Measurements from ENCODE around the gene CDH6. TPM values are rescaled to one million over a fixed set of nuclear protein-coding genes. Genes with fewer than 3 reads are reported as not detected.

Gene CDH6
- total RNA-seq, 1 experiment from 2014 or later: 5.3 TPM

DNA sequence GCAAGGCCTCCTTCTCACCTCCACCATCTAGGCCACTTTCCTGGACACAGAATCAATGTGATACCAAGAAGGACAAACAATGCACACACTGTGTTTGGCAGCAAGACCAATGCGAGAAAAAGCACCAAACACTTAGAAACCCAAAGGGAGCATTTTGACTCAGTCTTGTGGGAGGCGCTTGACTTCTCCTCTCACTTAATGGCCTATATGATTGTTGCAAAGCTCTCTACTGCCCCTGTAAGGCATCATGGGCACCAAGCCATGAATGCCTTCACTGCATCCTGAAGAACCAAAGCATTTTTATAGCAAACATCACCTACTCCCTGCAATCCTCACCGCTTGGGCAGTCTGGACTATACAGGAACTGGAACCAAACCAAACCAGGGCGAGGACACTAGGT is 57.5 kb downstream of the CDH6 start:
- no peak for DNase-seq
- no peaks in the 10 kb centered on the region for H3K36me3 ChIP-seq (replicated peaks; ENCODE audit: control insufficient read depth, insufficient read depth, low read length)
- H3K4me3 ChIP-seq (ENCODE audit: insufficient read depth, low read depth, low read length): no peak overlapping the region
- no peaks in the 10 kb centered on the region for H3K27me3 ChIP-seq (ENCODE audit: control insufficient read depth, insufficient read depth, low read length)

DNA sequence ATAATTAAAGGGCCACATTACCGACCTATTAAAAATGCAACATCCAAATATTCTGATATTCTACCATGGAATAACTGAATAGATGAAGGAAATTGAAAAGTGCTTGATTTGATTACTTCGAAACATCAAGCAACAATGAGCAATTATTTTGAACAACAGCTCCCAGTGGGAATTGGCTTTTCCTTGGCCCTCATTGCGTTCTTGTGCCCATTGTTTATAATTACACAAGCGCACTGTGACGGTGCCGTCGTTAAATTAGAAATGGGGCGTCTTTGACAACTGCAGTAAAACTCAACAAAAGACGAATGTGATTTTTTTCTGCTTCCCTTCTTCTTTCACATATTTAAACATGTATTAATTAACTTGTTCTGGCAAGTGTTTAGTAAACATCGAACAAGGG is 61.6 kb downstream of the CDH6 start:
- Histone ChIP-seq H3K36me3 (replicated peaks; ENCODE audit: control insufficient read depth, insufficient read depth, low read length) (no peaks in the 10 kb centered on the region), H3K4me3 (ENCODE audit: insufficient read depth, low read depth, low read length) (no peak overlapping the region), H3K27me3 (ENCODE audit: control insufficient read depth, insufficient read depth, low read length) (no peaks in the 10 kb centered on the region)
- DNase-seq: no peak

DNA sequence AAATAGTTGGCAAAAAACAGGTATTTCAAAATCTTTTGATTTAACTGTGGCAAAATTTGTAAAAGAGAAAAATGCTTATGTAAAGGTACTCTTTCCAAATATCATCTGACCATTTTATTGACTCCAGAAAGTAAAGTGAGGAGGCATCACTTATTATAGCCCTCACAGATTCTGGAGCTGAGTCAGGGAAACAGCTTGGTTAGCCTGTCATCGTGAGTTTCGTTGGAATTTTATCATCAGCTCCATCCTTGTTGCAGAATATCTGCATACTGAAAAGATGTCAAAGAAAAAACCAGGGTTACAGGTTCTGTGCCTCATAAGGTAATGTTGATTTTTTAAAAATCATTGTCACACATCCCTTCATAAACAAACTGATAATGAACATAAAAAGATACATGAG is 74.8 kb downstream of the CDH6 start:
- Histone ChIP-seq H3K27me3 (ENCODE audit: control insufficient read depth, insufficient read depth, low read length) (no peaks in the 10 kb centered on the region), H3K36me3 (replicated peaks; ENCODE audit: control insufficient read depth, insufficient read depth, low read length) (no peaks in the 10 kb centered on the region), H3K4me3 (ENCODE audit: insufficient read depth, low read depth, low read length) (no peak overlapping the region)
- no peak for DNase-seq

- DNase-seq: no peak
- Histone ChIP-seq H3K4me3 (ENCODE audit: insufficient read depth, low read depth, low read length) (no peak overlapping the region), H3K36me3 (replicated peaks; ENCODE audit: control insufficient read depth, insufficient read depth, low read length) (no peaks in the 10 kb centered on the region), H3K27me3 (ENCODE audit: control insufficient read depth, insufficient read depth, low read length) (no peaks in the 10 kb centered on the region)
Observed at GRCh38 chr5:31268686-31269085, 75.2 kb downstream of the CDH6 start.

- H3K36me3 ChIP-seq (replicated peaks; ENCODE audit: control insufficient read depth, insufficient read depth, low read length): no peaks in the 10 kb centered on the region
- no peak overlapping the region for H3K4me3 ChIP-seq (ENCODE audit: insufficient read depth, low read depth, low read length)
- DNase-seq: no peak
- no peaks in the 10 kb centered on the region for H3K27me3 ChIP-seq (ENCODE audit: control insufficient read depth, insufficient read depth, low read length)
Observed at GRCh38 chr5:31269259-31269658, 75.8 kb downstream of the CDH6 start.

- peak; percentile 13 for DNase-seq
- H3K27me3 ChIP-seq (ENCODE audit: control insufficient read depth, insufficient read depth, low read length): no peaks in the 10 kb centered on the region
- no peaks in the 10 kb centered on the region for H3K36me3 ChIP-seq (replicated peaks; ENCODE audit: control insufficient read depth, insufficient read depth, low read length)
- H3K4me3 ChIP-seq (ENCODE audit: insufficient read depth, low read depth, low read length): no peak overlapping the region
Observed at GRCh38 chr5:31270396-31270795, 76.9 kb downstream of the CDH6 start.

DNA sequence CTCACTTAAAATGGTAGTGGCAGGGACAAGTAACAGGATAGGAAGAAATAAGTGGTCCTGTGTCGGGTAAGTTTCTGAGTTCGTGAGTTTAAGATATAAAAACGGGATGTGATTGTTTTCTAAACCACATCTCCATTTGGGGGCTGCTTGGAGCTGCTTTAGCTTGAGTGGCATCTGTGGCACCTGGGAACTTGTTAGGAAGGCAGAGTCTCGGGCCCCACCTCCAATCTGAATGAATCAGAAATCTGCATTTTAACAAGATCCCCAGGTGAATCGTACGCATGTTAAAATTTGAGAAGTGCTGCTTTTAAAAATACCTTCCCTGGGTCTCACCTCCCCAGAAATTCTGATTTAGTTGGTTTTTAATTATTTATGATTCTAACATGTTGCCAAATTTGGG is 78.1 kb downstream of the CDH6 start:
- Histone ChIP-seq H3K36me3 (replicated peaks; ENCODE audit: control insufficient read depth, insufficient read depth, low read length) (no peaks in the 10 kb centered on the region), H3K27me3 (ENCODE audit: control insufficient read depth, insufficient read depth, low read length) (no peaks in the 10 kb centered on the region)
- DNase-seq: no peak

GRCh38 chr5:31273161-31273560 is 79.7 kb downstream of the CDH6 start:
- H3K36me3 ChIP-seq (replicated peaks; ENCODE audit: control insufficient read depth, insufficient read depth, low read length): no peaks in the 10 kb centered on the region
- no peak overlapping the region for H3K4me3 ChIP-seq (ENCODE audit: insufficient read depth, low read depth, low read length)
- no peak for DNase-seq
- H3K27me3 ChIP-seq (ENCODE audit: control insufficient read depth, insufficient read depth, low read length): no peaks in the 10 kb centered on the region

More for the DNA sequence above, 78.1 kb downstream of the CDH6 start:
- no peak overlapping the region for H3K4me3 ChIP-seq (ENCODE audit: insufficient read depth, low read depth, low read length)

- no peak for DNase-seq
- H3K27me3 ChIP-seq (ENCODE audit: control insufficient read depth, insufficient read depth, low read length): no peaks in the 10 kb centered on the region
- H3K4me3 ChIP-seq (ENCODE audit: insufficient read depth, low read depth, low read length): no peak overlapping the region
- no peaks in the 10 kb centered on the region for H3K36me3 ChIP-seq (replicated peaks; ENCODE audit: control insufficient read depth, insufficient read depth, low read length)
Observed at GRCh38 chr5:31273631-31274378, 80.3 kb downstream of the CDH6 start.

- DNase-seq: no peak
- no peaks in the 10 kb centered on the region for H3K27me3 ChIP-seq (ENCODE audit: control insufficient read depth, insufficient read depth, low read length)
- no peaks in the 10 kb centered on the region for H3K36me3 ChIP-seq (replicated peaks; ENCODE audit: control insufficient read depth, insufficient read depth, low read length)
- no peak overlapping the region for H3K4me3 ChIP-seq (ENCODE audit: insufficient read depth, low read depth, low read length)
Observed at GRCh38 chr5:31280210-31280609, 86.7 kb downstream of the CDH6 start.

DNA sequence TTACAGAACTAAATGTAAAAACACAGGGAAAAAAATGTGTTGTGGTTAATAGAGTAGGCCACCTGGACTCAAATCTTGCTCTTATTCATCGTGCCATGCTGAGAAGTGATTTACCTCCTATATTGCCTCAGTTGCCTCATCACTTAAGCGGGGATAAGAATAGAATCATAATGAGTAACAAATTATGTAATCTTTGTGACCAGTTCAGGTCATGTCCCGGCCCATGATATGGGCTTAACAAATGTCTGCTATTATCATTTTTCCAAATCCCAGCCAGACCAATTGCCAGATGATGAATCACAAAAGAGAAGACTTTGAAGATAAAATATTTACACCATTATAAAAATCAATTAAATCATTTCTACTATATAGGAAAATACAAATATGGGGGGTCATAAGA is 89.8 kb downstream of the CDH6 start:
- DNase-seq: no peak
- Histone ChIP-seq H3K4me3 (ENCODE audit: insufficient read depth, low read depth, low read length) (no peak overlapping the region), H3K27me3 (ENCODE audit: control insufficient read depth, insufficient read depth, low read length) (no peaks in the 10 kb centered on the region), H3K36me3 (replicated peaks; ENCODE audit: control insufficient read depth, insufficient read depth, low read length) (no peaks in the 10 kb centered on the region)

GRCh38 chr5:31285025-31285424 is 91.5 kb downstream of the CDH6 start:
- H3K36me3 ChIP-seq (replicated peaks; ENCODE audit: control insufficient read depth, insufficient read depth, low read length): no peaks in the 10 kb centered on the region
- no peak for DNase-seq
- no peak overlapping the region for H3K4me3 ChIP-seq (ENCODE audit: insufficient read depth, low read depth, low read length)
- no peaks in the 10 kb centered on the region for H3K27me3 ChIP-seq (ENCODE audit: control insufficient read depth, insufficient read depth, low read length)

DNA sequence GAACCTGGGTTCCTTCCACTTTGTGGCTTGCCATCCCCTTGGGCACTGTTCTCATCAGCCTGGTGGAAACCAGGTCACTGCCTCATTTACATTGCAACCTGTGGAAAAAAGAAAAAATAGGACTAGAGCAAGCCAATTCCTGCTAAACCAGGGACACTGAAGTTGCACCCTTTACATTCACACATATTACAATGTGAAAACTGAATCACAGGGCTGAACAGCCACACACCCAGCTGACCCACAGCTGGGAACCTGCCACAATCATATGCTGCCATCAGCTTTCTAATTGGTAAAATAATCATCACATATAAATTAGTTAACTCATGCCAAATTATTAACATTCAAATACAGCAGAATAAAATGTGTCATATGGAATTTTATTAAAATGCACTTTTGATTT is 94.5 kb downstream of the CDH6 start:
- no peaks in the 10 kb centered on the region for H3K36me3 ChIP-seq (replicated peaks; ENCODE audit: control insufficient read depth, insufficient read depth, low read length)
- no peaks in the 10 kb centered on the region for H3K27me3 ChIP-seq (ENCODE audit: control insufficient read depth, insufficient read depth, low read length)
- no peak for DNase-seq
- no peak overlapping the region for H3K4me3 ChIP-seq (ENCODE audit: insufficient read depth, low read depth, low read length)

DNA sequence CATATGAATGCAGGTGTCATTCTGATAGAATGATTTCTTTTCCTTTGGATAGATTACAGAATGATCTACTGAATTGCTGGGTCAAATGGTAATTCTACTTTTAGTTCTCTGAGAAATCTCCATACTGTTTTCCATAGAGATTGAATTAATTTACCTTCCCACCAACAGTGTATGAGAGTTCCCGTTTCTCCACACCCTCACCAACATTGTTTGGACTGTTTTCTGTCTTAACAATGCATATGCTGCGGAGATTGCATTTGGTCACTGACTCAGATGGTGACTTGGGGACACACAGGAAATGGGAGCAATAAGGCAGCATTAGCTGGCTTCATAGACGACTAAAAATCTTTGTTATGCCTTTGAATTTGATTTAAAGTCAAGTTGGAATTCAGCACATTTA is 95.9 kb downstream of the CDH6 start:
- DNase-seq: no peak
- H3K36me3 ChIP-seq (replicated peaks; ENCODE audit: control insufficient read depth, insufficient read depth, low read length): no peaks in the 10 kb centered on the region
- H3K27me3 ChIP-seq (ENCODE audit: control insufficient read depth, insufficient read depth, low read length): no peaks in the 10 kb centered on the region
- H3K4me3 ChIP-seq (ENCODE audit: insufficient read depth, low read depth, low read length): no peak overlapping the region

GRCh38 chr5:31291323-31291854 is 97.9 kb downstream of the CDH6 start:
- H3K4me3 ChIP-seq (ENCODE audit: insufficient read depth, low read depth, low read length): no peak overlapping the region
- DNase-seq: peak; percentile 13
- H3K27me3 ChIP-seq (ENCODE audit: control insufficient read depth, insufficient read depth, low read length): no peaks in the 10 kb centered on the region
- no peaks in the 10 kb centered on the region for H3K36me3 ChIP-seq (replicated peaks; ENCODE audit: control insufficient read depth, insufficient read depth, low read length)

GRCh38 chr5:31300501-31300900 is 107.0 kb downstream of the CDH6 start:
- DNase-seq: no peak
- H3K36me3 ChIP-seq (replicated peaks; ENCODE audit: control insufficient read depth, insufficient read depth, low read length): no peaks in the 10 kb centered on the region
- no peaks in the 10 kb centered on the region for H3K27me3 ChIP-seq (ENCODE audit: control insufficient read depth, insufficient read depth, low read length)
- H3K4me3 ChIP-seq (ENCODE audit: insufficient read depth, low read depth, low read length): no peak overlapping the region
